Skeletal muscle satellite cell (primary cell): ENCODE data around the gene PACC1.

Experiments
- H3K27me3 ChIP-seq: 2 replicates; pipeline ENCODE4 v1.7.0; 2013; ENCODE audit warnings: low read length; ENCODE audit not compliant: control insufficient read depth, insufficient read depth
- H3K36me3 ChIP-seq: 2 replicates; pipeline ENCODE4 v1.7.0; 2013; ENCODE audit warnings: mild to moderate bottlenecking, control low read depth, low read length; ENCODE audit not compliant: insufficient read depth
- H3K4me1 ChIP-seq: 2 replicates; pipeline ENCODE4 v1.7.0; 2013; ENCODE audit warnings: low read length; ENCODE audit not compliant: control insufficient read depth, insufficient read depth
- H3K4me2 ChIP-seq: 2 replicates; pipeline ENCODE4 v1.7.0; 2013; ENCODE audit warnings: mild to moderate bottlenecking, low read length
- H3K4me3 ChIP-seq: 2 replicates; pipeline ENCODE4 v1.7.0; 2013; ENCODE audit warnings: low read length
- H3K9ac ChIP-seq: 2 replicates; pipeline ENCODE4 v1.7.0; 2013; ENCODE audit warnings: mild to moderate bottlenecking, low read depth, low read length, moderate library complexity
- H3K9me3 ChIP-seq: replicated peaks from 2 replicates; pipeline ENCODE4 v1.7.0; 2013; ENCODE audit warnings: mild to moderate bottlenecking, control low read depth, low read length

PACC1 gene

DNA sequence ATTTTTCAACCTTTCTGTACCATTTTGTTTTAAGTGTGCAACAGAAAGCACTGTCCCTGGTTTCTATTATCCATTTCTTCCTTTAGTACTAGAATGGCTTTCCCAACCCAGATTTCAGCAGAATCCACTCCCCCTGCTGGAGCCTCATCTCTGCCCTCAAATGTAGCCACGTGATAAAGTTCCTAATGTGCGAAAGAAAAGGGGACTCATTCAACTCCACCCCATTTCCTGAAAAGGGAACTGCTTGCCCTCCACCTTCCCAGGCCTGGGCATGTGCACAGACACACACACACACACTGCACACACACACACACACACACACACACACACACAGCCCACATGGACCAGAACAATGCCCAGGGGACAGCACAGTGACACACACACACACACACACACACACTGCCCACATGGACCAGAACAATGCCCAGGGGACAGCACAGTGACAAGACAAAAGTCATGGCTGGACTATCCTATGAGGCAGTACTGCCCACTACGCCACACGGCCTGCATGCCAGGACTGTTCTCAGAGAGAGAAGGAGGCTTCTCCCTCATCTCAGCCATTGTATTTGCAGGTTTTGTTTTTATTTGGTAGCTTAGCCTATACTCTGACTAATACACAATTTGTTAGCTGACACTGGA lies 33.2 kb downstream of the PACC1 start:
- Histone ChIP-seq H3K4me3 (no peak overlapping the region), H3K9ac (no peak overlapping the region), H3K36me3 (peaks cover 21% of the 10 kb centered on the region), H3K4me2 (no peak overlapping the region), H3K27me3 (no peaks in the 10 kb centered on the region), H3K4me1 (no peaks in the 10 kb centered on the region), H3K9me3 (no peaks in the 10 kb centered on the region)

DNA sequence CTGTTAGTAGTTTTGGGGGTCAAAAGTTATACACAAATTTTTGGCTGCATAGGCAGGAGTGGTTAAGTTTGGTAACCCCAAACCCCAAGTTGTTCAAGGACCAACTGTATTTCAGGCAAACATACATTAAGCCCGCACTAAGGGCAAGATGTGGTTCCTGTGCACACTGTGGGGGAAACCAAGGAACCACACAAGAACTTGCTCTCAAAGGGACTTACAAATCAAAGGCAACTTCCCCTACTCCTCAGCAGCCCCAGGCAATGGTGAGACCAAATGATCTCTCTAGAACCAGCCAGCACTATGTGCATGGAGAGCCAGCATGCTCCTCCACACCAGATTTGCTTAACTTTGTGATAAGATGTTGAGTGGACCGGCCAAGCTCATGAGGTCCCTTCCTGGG lies 35.3 kb downstream of the PACC1 start:
- H3K4me2 ChIP-seq = no peak overlapping the region
- H3K4me3 ChIP-seq = no peak overlapping the region
- no peak overlapping the region for H3K9ac ChIP-seq
- H3K27me3 ChIP-seq = no peaks in the 10 kb centered on the region
- H3K4me1 ChIP-seq = no peaks in the 10 kb centered on the region
- peaks cover 12% of the 10 kb centered on the region for H3K36me3 ChIP-seq
- H3K9me3 ChIP-seq = no peaks in the 10 kb centered on the region

DNA sequence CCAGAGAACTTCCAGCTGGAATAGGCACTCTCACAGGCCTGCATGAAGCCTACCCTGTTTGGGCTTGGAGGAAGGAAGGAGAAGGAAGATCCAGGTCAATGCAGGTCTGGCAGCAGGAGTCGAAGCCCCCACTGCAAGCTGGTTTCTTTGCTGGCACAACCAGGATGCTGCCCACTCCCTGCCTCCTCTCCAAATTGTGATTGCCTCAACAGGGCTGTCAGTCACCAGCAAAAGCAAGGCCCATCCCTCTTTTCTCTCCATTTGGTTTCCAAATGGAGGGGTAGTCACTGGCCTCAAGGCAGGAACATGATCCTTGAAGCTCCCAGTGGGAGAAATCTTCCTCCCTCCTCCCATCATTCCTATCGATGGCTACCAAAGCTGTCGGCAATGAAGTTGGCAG lies 37.0 kb downstream of the PACC1 start:
- Histone ChIP-seq H3K36me3 (peaks cover 11% of the 10 kb centered on the region), H3K4me3 (no peak overlapping the region), H3K4me1 (no peaks in the 10 kb centered on the region), H3K4me2 (no peak overlapping the region), H3K27me3 (no peaks in the 10 kb centered on the region), H3K9me3 (no peaks in the 10 kb centered on the region), H3K9ac (no peak overlapping the region)

DNA sequence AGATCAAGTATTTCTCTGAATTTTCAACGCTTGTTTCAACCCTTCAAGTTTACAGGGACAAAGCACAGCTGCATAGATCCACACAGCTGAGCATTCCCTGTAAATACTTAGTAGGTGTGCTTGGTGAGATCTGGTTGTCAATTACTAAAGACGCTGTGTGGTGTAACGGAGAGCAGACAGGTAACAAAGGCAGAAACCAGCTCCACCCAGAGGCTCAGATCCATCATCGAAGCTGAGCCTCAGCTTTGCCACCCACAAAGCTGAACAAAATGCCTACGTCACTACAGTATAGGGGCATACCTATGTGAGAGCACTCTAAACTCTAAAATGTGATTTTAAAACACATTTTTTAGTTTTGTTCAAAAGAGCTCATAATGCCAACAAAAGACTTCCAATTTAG lies 38.7 kb downstream of the PACC1 start:
- Histone ChIP-seq H3K36me3 (peaks cover 11% of the 10 kb centered on the region), H3K27me3 (no peaks in the 10 kb centered on the region), H3K9me3 (no peaks in the 10 kb centered on the region), H3K4me1 (no peaks in the 10 kb centered on the region), H3K4me2 (no peak overlapping the region), H3K9ac (no peak overlapping the region), H3K4me3 (no peak overlapping the region)

DNA sequence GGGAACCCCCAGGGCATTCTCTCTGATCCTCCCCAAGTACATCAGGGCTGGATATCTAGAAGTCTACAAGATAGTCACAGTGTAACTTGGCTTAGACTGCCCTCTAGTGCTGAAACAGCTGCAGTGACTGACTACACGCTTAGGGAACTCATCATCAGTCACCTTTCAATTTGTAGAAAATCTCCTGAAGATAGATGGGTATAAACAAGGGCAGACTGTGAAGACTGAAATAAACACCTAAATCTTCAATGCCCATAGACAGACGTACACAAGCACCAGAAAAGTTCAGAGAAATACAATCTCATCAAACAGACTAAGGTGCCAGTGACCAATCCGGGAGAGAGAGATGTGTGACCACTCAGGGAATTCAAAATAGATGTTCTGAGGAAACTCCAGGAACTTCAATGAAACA lies 46.6 kb downstream of the PACC1 start:
- Histone ChIP-seq H3K36me3 (peaks cover 9% of the 10 kb centered on the region), H3K4me2 (no peak overlapping the region), H3K27me3 (no peaks in the 10 kb centered on the region), H3K4me1 (peaks cover 4% of the 10 kb centered on the region), H3K9ac (no peak overlapping the region), H3K4me3 (no peak overlapping the region), H3K9me3 (no peaks in the 10 kb centered on the region)

DNA sequence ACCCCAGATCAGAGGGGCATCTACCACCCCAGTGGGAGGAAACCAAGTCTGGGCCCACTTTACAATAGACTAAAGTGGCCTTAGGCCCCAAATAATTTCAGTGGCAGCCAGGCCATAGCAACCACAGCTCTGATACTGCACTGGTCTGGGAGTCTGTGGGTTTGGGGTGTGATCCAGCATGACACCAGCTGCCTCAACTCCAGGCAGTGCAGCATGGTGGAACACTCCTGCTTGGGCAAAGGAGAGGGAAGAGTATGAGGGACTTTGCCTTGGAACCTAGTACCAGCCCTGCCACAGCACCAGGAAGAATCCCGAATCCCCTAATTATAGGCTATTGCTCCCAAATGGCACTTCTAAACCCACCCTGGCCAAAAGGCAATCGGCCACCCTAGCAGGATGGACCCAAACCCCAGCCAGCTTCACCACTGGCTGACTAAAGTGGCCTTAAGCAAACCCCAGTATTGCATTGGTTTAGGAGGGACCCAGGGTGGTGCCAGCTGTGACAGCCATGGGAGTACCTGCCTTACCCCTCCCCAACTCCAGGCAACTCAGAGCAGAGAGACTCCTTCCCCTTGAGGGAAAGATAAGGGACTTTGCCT lies 47.1 kb downstream of the PACC1 start:
- Histone ChIP-seq H3K27me3 (no peaks in the 10 kb centered on the region), H3K4me1 (peaks cover 4% of the 10 kb centered on the region), H3K9ac (no peak overlapping the region), H3K4me2 (no peak overlapping the region), H3K4me3 (no peak overlapping the region), H3K9me3 (no peaks in the 10 kb centered on the region), H3K36me3 (peaks cover 9% of the 10 kb centered on the region)

DNA sequence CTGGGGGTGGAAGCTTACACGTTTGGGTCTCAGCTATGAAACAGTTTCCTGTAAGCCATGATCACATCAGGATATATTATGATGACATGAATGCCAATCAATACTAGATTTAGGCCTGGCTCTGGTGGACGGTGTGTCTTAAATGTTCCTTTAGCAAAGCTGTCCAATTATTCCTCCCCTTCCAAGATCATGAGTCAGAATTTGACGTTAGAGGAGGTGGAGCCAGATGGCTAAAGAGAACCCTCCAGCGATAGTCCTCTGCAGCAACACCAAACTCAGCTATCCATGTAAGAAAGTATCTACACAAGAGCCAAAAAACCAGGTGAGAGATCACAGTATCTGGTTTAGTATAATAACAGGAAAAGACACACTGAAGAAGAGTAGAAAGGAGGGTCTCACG lies 47.8 kb downstream of the PACC1 start:
- H3K9me3 ChIP-seq = no peaks in the 10 kb centered on the region
- H3K36me3 ChIP-seq = peaks cover 9% of the 10 kb centered on the region
- H3K9ac ChIP-seq = no peak overlapping the region

DNA sequence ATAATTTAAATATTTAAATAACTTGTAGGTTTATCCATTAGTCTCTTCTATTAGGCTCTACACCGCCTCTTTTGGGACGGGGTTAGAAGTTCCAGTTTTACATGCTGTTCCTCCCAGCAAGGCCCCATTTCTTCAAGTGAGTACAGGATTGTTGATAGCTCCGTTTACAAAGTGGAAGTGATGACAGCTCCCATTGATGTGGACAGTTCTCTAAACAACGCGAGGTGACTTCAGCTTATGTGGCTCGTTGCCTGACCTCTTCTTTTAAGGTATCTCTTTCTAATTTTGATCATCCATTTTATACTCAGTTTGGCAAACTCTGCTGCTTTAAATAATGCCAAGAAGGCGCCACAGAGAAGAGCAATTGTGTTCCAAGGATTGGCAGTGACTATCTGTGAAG lies 49.7 kb downstream of the PACC1 start:
- Histone ChIP-seq H3K4me2 (no peak overlapping the region), H3K4me3 (no peak overlapping the region), H3K4me1 (peaks cover 4% of the 10 kb centered on the region), H3K9me3 (no peaks in the 10 kb centered on the region), H3K36me3 (peaks cover 19% of the 10 kb centered on the region), H3K27me3 (no peaks in the 10 kb centered on the region), H3K9ac (no peak overlapping the region)

More for the DNA sequence above, 47.8 kb downstream of the PACC1 start:
- no peak overlapping the region for H3K4me2 ChIP-seq
- H3K27me3 ChIP-seq = no peaks in the 10 kb centered on the region
- no peak overlapping the region for H3K4me3 ChIP-seq
- H3K4me1 ChIP-seq = peaks cover 4% of the 10 kb centered on the region

DNA sequence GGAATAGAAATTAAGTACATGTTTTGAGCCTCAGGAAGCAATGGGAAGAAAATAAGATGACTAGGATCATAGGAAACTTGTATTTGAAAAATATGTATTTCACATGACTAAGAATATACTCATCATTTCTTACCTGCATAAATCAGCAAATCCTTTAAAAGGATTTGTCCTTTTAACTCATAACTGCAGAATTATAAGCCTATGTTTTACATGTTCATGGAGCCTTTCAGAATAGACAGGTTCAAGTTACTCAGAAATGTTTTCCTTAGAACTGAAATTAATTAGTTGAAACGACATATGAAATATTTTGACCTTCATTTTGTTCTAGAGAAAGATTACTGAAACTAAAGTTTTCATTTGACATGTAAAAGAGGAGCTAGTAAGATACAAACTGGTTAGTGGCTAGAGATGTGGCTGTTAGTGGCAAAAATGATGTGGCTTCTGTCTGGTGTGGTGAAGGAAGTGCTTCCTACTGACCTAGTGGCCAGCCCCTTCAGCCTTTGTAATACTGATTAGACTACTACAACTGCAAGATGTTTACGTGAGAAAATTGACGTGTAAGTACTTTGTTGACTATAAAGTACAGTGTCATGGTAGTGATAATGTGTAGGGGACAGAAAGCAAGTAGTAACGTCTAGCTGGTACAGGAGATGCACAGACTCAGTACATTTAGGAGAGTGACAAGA lies 54.7 kb downstream of the PACC1 start:
- Histone ChIP-seq H3K4me2 (no peak overlapping the region), H3K4me1 (peaks cover 5% of the 10 kb centered on the region), H3K27me3 (no peaks in the 10 kb centered on the region), H3K36me3 (peaks cover 35% of the 10 kb centered on the region), H3K4me3 (no peak overlapping the region), H3K9me3 (no peaks in the 10 kb centered on the region), H3K9ac (no peak overlapping the region)

DNA sequence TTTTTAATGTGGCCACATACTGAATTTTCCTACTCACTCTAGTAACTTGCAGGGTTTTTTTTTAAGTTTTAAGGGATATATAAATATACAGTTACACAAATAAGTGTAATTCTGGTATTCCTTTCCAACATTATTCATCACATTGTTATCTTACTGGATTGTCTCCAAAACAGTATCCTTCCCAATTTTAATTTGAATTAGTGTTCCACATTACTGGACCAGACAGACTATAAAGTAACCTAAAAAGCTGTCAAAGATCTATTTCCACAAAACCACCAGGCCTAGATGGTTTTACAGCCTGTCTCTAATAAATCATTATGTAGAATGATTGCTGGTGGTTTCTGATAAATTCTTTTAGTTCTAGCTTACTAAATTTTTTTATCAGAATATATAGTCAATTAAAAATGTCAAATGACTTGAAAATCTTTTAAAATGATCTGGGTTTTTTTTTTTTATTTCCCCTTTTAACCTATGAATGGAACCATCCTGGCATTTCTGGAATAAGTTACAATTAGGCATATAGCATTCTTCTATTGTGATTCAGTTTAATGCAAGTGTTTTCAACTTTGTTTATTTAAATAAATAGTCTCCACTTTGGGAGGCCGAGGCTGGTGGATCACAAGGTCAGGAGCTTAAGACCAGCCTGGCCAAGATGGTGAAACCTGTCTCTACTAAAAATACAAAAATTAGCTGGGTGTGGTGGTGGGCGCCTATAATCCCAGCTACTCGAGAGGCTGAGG lies 59.3 kb downstream of the PACC1 start:
- no peak overlapping the region for H3K9ac ChIP-seq
- H3K4me2 ChIP-seq = no peak overlapping the region
- H3K4me1 ChIP-seq = peaks cover 5% of the 10 kb centered on the region
- H3K36me3 ChIP-seq = peaks cover 28% of the 10 kb centered on the region
- H3K27me3 ChIP-seq = no peaks in the 10 kb centered on the region
- H3K4me3 ChIP-seq = no peak overlapping the region
- no peaks in the 10 kb centered on the region for H3K9me3 ChIP-seq

DNA sequence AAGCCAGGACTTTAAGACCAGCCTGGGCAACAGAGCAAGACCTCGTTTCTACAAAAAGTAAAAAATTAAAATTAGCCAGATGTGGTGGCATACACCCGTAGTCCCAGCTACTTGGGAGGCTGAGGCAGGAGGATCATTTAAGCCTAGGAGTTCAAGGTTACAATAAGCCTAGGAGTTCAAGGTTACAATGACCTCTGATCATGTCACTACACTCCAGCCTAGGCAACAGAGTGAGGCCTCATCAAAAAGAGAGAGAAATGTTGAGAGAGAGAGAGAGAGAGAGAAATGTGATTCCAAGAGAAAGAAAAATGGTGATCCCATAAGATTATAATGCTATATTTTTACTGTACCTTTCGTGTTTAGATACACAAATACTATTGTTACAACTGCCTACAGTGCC lies 60.2 kb downstream of the PACC1 start:
- Histone ChIP-seq H3K27me3 (no peaks in the 10 kb centered on the region), H3K9ac (no peak overlapping the region), H3K36me3 (peaks cover 25% of the 10 kb centered on the region), H3K4me3 (no peak overlapping the region), H3K4me1 (peaks cover 5% of the 10 kb centered on the region), H3K9me3 (no peaks in the 10 kb centered on the region), H3K4me2 (no peak overlapping the region)
